Right hindlimb (tissue), 1 donor: ENCODE data around the gene CIAPIN1.

Experiments used
- DNase-seq: peaks from one replicate; pipeline ENCODE4 v3.0.0-alpha.2; 2018

CIAPIN1 gene

GRCh38 chr16:57381791-57382534 lies 65.2 kb downstream of the CIAPIN1 start:
- DNase-seq: no peak

GRCh38 chr16:57380671-57381462 lies 66.3 kb downstream of the CIAPIN1 start:
- DNase-seq: no peak

GRCh38 chr16:57379579-57379978 lies 67.6 kb downstream of the CIAPIN1 start:
- DNase-seq: no peak
